GM18502 (cell line): ENCODE results near the gene OBSL1.
A peak's percentile ranks its signal among the peaks of the same experiment; 100 is the strongest.

Experiments used
- ATAC-seq: cut with Tn5 transposase; IDR thresholded peaks from one replicate; pipeline ENCODE4 v1.9.1; 2021; ENCODE audit warnings: mild to moderate bottlenecking; ENCODE audit not compliant: unreplicated experiment, poor library complexity

The OBSL1 gene

DNA sequence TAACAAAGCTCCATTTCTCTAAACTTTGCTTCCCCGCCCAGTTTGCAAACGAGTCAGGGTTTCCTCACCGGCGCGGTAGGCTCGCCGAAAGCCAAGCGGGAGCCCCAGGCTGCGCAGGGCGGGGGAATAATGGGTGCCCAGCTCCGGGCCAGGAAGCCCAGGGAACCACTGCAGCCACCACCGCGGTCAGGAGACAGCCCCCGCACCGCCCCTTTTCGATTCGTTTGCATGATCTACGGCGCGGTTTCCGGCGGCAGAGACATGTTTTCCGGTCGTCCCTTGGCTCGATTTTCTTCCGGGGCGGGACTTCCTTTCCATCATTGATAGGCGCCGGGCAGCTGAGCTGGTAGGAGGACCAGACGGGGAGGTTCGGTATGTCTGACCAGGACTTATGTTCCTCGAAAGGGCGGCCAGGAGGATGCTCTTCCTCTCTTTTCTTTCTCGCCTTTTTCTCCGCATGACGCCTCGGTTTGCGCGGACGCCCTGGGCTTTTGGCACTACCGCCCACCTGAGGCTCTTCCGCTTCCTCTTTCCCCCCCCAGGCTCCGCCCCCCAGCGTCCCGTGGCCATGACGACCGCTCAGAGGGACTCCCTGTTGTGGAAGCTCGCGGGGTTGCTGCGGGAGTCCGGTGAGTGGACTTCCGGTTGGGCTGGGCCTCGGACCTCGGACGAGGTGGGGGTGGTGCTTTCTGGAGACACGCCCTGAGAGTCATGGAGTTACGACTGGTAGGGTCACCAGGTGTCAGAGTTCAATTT lies 26.4 kb upstream of the OBSL1 start, which contains the start of gene STK11IP:
STK11IP (plus strand) TSS at position 306 of the 756 bp plus-strand sequence; CDS start at position 569, 263 bp downstream.
- ATAC-seq: peak; percentile 91

DNA sequence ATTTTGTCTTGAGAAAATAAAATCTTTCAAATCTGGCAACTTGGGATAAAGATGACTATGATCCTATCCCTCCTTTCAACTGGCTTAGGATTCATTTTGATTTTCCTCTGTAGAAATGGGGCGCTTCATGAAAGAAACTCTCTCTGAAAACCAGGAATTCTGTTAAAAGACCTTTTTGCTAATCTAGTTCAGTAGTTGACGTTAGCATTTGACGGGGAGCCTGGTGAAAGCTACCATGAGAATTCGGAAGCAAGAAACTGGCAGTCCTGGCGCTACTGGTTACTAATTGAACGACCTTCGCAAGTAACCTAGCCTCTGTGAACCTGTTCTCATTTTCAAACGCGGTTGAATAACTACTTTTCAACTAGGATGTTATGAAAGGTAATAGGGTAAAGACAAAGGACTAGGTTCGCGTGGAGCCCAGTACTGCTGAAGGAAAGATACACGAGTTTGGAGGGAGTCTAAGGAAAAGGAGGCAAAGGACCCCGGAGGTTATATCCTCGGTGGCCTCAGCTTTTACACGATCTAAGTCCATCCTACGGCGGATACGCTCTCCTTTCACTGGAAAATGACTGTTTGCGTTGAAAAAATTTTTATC lies 25.7 kb upstream of the OBSL1 start:
- peak; percentile 3 for ATAC-seq

DNA sequence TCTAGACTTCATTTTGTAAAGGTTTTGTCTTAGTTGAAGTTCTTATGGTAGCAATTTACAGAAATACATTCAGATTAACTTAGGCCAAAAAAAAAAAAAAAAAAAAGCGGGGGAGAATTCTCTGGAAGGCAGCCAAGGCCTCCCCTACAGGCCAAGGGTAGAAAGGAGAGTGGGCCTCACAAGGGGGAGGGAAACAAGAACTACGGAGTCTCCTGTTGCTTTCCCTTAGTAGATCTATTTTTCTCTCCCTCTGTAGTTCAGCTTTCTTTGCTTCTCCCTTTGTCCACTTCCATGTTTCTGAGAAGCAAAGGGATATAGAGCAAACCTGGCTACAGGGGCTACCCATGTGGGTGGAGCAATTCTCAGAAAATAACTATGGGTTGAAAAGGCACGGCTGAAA lies 23.9 kb upstream of the OBSL1 start:
- no peak for ATAC-seq

DNA sequence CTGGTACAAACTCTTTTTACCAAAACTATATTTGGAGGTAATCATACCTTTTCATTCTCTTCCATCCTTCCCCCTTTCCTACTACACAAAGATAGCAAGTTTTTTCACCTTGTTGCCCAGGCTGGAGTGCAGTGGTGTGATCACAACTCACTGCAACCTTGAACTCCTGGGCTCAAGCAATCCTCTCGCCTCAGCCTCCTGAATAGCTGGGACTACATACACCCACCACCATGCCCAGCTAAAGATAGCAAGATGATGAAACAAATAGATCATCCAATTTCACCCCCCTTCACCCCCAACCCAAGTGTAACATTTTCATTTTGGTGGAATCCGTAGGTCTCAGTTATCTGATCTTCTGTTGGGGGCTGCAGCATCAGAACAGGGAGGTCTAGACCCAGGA lies 21.8 kb upstream of the OBSL1 start:
- no peak for ATAC-seq

DNA sequence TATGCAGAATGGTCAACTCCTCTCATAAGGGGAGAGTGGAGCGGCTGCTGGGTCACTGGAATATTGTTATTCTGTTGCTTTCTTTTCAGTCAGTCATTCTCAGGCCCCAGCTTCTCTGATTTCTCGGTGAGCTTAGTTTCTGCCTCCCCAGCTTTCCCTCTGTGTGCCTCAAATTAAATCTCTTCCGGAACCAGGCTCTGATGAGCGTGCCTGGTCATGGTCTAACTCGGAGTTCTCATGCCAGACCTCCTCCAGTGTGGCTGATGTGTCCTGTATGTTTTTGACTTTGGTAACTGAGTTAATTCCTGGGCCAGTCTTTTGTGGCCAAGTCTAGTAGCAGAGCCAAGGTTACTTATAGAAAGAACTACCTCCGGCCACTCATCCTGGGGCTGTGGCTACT lies 21.4 kb upstream of the OBSL1 start:
- ATAC-seq: no peak

DNA sequence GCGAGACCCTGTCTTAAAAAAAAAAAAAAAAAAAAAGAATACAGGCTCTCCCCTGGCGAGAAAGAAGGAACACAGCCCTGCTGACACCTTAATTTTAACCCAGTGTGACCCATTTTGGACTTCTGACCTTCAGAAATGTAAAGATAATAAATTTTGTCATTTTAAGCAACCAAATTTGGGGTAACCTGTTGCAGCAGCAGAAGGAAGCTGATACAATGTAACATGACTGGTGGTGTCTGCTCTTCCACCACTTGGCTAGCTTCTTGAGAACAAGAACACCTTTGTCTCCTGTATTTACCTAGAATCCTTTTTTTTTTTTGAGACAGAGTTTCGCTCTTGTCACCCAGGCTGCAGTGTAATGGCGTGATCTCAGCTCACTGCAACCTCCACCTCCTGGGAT lies 19.8 kb upstream of the OBSL1 start:
- no peak for ATAC-seq

DNA sequence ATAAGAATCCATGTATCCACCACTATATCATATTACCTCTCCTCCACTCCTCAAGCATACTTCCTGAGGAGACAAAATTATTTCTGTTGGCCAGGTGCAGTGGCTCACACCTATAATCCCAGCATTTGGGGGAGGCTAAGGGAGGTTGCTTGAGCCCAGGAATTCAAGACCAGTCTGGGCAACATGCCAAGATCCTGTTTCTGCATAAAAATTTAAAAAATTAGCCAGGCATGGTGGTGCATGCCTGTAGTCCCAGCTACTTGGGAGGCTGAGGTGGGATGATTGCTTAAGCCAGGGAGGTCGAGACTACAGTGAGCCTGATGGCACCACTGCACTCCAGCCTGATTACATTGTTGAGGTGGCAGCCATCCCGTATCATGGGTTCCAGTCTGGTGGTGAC lies 10.0 kb upstream of the OBSL1 start:
- no peak for ATAC-seq

DNA sequence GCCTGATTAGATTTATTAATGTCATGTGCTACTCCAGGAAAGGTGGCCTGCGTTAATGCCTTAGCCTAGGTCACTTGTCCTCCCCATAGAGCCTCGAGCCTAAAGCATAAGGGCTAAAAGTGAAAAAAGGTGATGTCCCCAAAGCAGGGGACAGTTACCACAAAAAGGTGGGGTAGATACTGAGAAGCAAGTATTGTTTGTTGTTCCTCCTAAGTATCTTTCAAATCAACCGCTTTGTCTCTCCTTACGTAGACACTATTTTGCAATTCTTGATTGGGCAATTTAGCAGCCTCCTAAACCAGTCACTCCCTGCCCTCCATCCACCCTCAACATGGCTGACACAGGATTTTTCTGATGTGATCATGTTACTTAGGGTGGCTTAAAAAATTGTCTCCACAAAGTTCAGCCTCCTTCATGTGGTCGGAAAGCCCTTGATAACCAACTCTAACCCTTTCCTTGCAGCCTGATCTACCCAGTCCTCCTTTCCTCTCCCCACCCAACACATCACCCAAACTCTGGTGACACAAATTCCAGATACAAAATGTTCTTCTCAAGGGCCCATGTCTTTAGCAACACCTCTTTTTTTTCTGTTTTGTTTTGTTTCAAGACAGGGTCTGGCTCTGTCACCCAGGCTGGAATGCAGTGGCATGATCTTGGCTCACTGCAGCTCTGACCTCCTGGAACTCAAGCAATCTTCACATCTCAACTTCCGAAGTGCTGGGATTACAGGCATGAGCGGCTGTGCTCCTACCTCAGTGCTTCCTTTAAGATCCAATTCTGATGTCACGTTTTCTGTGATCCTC lies 7.7 kb upstream of the OBSL1 start:
- ATAC-seq: no peak

DNA sequence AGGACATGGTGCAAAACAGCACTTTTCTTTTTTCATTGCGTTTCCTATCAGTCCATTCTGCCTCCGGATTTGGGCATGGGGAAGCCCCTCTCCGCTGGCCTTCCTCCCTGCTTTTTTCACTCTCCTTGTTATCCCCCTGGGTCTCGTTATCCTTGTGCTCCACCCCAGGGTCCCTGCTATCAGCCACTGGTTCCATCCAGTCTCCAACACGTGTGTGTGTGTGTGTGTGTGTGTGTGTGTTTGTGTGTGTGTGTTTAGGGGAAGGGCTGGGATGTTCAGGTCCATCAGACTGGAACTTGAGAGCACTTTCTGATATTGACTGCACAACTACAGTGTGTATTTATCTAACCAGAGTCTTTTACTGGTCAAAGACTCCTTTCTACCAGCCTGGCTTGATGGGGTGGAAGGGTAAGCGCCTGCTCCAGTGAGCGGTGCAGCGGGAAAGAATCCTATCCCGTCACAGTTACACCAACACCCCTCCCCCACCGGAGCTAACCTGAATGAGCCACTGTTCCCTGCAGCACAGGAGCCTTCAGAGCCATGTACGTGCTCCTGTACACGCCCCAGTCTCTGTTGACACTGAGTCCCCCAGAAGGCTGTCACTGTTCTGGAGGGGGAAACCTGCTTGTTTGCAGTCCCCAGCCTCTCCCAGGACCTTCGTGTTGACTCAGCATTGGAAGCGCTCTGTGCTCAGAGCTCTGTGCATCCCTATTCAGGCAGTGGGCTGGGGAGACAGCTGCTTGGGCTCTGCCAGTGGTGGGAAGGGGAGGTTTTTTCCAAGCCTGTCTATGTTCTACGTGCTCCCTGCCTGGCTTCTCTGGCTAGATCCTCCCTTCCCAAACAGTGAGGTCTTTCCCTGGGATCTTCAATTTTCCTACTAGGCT lies 5.4 kb upstream of the OBSL1 start:
- ATAC-seq: no peak

DNA sequence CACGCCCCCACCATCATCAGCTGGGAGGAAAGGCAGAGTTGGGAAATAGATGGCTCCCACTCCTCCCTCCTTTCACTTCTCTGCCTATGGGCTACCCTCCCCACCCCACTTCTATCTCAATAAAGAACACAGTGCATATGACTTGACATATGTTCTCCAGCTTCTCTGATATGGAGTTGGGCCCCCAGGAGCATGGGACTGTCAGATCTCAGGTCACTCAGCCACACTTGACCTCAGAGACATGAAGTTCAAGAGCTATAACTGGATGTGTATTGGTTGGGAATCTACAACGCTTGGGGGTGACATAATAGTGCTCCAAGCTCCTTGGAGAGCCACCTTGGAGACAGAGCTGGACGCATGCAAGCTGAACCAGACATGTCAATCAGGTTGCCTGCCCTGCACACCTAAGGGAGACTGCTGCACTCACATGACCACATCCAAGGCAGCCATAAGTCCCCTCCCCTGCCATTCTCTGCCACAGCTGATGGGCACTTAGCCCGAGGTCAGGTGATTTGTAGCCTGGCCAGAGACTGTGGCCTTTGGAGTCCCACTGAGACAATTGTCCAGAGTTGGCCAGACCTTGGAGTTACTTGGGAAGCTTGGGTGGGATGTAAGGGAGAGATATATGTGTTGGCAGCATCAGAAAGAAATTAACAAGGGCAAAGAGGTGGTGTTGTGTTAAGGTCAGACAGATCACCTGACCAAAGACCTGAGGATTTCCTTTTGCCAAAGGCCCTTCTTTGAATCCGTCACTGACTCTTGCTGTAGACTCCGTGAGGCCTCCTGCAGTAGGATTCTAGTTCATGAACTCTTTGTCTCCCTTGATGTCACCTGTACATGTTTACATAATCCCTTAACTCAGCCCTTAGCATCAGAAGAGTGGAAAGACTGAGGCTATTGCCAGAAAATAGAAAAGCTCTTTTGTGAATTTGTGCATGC lies 4.5 kb upstream of the OBSL1 start:
- ATAC-seq: no peak

DNA sequence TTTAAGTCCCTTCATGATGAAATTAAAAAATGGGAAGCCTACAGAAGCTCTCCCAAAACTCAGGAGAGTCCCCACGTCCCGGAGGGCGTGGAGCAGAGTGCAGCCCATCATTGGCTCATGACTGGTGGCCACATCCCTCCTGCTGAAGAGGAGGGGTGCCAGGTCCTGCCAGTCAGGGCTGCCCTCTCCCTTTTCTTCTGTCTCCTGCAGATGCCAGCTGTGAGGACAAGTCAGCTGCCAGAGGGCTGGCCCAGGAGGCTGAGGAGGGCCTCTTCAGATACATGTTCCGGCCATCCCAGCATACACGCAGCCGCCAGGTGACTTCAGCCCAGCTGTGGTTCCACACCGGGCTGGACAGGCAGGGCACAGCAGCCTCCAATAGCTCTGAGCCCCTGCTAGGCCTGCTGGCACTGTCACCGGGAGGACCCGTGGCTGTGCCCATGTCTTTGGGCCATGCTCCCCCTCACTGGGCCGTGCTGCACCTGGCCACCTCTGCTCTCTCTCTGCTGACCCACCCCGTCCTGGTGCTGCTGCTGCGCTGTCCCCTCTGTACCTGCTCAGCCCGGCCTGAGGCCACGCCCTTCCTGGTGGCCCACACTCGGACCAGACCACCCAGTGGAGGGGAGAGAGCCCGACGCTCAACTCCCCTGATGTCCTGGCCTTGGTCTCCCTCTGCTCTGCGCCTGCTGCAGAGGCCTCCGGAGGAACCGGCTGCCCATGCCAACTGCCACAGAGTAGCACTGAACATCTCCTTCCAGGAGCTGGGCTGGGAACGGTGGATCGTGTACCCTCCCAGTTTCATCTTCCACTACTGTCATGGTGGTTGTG lies 3.4 kb upstream of the OBSL1 start:
- no peak for ATAC-seq

DNA sequence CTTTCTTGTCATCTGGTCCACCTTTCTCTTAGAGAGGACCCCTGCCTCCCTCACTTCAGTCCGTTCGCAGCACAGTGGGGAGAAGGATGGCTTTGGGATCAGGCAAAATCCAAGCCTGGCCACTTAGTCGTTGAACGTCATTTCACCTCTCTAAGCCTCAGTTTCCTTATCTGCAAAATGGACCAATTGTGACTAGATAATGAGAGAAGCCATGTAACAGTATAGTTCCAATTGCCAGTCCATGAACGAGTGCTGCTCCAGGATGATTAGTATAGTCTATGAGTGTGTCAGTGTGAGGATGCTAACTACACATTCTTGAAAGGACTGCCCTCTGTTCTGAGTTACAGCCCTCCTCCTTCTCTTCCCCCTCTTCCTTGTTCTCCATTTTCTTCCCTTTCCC lies 1.8 kb upstream of the OBSL1 start:
- no peak for ATAC-seq

DNA sequence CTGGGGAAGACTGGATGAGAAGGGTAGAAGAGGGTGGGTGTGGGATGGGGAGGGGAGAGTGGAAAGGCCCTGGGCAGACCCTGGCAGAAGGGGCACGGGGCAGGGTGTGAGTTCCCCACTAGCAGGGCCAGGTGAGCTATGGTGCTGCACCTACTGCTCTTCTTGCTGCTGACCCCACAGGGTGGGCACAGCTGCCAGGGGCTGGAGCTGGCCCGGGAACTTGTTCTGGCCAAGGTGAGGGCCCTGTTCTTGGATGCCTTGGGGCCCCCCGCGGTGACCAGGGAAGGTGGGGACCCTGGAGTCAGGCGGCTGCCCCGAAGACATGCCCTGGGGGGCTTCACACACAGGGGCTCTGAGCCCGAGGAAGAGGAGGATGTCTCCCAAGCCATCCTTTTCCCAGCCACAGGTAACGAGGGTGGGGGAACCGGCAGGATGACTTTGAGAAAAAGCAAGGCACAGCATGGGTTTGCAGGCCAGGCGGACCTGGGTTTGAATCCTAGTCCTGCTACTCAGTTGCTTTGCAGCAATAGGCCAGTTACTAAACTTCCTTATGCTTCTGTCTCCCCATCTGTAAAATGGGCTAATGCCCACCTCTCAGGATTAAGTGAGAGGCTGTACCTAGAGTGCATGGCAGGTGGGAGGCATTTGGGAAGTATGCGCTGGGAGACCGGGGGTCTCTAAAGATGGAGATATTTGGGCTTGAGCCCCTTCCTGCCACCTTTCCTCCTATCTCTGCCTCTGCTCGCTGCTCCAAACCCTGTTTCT lies 1.1 kb upstream of the OBSL1 start, which contains the start of gene INHA:
INHA (plus strand) TSS at position 74 of the 765 bp plus-strand sequence; CDS start at position 139, 65 bp downstream.
- ATAC-seq: no peak

DNA sequence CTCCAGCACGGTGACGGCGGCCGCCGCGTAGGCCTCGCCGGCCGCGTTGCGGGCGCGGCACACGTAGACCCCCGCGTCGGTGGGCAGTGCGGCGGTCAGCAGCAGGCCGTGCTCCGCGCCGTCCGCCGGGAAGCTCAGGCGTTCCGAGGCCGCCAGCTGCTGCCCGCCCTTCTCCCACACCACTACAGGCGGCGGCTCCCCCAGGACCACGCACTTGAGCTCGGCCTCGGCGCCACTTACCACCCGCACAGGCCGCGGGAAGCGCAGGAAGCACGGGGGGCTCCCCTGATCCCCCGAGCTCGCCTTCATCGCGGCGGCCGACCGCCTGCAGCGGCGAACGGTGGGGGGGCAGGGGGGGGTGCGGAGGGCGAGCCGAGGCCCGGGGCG lies 422 bp downstream of the OBSL1 start:
- ATAC-seq: no peak

DNA sequence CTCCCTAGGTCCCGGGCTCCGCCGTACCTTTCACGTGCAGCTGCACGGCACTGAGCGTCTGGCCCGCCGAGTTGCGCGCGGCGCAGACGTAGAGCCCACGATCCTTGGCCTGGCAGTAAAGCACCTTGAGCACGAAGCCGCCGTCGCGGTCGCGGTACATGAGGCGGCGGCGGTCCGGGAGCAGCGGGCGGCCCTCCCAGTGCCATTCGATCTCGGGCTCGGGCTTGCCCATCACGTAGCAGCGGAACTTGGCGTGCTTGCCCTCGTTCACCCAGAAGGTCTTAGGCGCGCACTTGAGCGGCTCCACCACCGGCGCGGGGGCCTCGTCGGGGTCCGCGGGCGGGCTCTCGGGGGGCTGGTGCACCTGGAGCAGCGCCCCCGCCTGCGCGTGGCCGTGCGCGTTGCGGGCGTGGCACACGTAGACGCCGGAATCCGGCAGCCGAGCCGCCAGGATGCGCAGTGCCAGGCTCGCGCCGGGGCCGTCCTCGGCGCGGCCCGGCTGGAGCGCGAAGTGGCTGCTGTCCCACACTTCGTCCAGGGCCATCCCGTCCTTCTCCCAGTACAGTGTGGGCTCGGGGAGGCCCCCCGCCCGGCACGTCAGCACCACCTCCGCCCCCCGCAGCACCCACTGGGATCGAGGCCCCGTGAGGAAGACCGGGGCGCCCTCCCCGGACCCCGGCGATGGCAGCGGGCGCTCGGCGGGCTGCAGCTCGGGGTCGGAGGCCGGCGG lies 980 bp downstream of the OBSL1 start:
- ATAC-seq: no peak

DNA sequence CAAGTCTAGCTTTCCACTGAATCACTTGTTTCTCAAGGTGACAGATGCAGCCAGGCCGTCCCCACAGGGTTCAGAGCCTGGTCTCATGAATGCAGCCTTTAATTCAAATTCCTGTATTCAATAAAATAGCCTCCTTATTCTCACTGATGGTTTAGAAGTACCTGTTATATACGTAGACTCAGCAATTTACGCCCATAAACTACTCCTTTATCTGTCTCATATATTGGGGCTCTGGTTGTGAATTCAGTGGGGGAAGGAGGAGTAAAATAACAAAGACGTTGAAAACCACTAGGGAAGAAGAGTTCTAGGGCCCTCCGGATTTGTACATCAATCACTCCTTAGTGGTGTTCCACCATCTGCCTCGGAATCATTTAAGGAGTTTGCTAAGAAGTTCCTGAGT lies 1.7 kb downstream of the OBSL1 start:
- no peak for ATAC-seq

DNA sequence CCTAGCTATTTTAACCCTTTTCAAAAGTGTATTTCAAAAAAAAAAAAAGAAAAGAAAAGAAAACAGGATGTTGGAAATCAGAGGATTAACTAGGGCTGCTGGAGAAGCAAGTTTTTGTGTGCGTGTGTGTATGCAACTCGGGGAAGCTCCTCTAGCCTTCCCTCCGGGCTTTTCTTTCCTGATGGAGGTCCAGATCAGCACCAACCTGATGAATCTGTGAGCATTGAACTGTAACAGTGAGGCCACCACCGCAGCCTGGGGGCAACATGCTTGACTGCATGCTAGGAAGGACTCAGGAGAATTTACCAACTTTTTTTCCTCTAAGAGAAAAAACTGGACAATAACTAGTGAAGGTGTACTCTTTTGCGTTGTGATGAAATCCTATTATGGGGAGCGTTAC lies 2.3 kb downstream of the OBSL1 start:
- ATAC-seq: no peak
